HL-60 (cell line): ENCODE data around the gene TRAPPC6A.

Experiments used
- GABPA ChIP-seq: IDR thresholded peaks from 2 replicates; pipeline ENCODE4 v1.6.1; 2012; ENCODE audit warnings: low read depth
- POLR2AphosphoS5 ChIP-seq: IDR thresholded peaks from 2 replicates; pipeline ENCODE4 v1.6.1; 2012; ENCODE audit warnings: low read depth
- SPI1 ChIP-seq: IDR thresholded peaks from 2 replicates; pipeline ENCODE4 v1.6.1; 2012; ENCODE audit warnings: low read depth, mild to moderate bottlenecking, borderline replicate concordance
- TF ChIP-seq, protein P1 (sequence below): IDR thresholded peaks from 2 replicates; pipeline ENCODE4 v1.6.1; 2012; ENCODE audit warnings: low read depth; ENCODE audit not compliant: insufficient replicate concordance
- TF ChIP-seq, protein P2 (sequence below): IDR thresholded peaks from one replicate; pipeline ENCODE4 v1.5.1; 2011; ENCODE audit warnings: low read length, control low read depth, inconsistent platforms; ENCODE audit not compliant: insufficient read depth

DNA sequence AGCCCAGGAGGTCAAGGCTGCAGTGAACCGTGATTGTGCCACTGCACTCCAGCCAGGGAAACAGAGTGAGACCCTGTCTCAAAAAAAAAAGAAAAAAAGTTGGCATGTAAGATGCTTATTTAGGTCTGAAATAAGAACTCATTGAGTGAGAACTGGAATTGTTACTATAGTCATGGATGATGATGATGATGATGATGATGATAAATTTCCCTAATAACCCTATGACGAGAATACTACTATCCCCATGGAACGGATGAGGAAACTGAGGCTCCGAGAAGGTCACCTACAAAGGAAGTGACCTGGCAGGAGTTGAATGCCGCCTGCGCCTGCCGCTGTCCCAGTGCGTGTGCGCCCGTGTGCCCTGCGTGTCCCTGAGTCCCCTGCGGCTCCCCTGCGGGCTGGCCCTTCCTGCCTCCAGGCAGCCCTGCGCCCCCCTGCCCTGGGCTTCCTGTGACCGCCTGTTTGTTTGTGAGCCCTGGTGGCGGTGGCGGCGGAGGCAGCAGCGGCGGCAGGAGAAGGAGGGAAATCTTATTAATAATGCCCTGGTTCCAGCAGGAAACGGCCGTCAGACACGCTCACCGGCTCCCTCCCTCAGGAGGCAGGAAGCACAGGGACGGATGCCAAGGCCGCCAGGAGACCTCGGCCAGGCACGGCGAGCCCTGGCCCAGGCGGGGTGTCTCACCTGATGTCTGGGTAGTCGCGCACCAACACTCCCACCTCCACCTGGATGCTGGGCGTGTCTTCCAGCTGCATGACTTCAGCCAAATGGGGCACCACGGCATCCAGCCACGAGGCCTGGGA is 37.6 kb upstream of the TRAPPC6A start:
- TF ChIP-seq, protein P1, sequence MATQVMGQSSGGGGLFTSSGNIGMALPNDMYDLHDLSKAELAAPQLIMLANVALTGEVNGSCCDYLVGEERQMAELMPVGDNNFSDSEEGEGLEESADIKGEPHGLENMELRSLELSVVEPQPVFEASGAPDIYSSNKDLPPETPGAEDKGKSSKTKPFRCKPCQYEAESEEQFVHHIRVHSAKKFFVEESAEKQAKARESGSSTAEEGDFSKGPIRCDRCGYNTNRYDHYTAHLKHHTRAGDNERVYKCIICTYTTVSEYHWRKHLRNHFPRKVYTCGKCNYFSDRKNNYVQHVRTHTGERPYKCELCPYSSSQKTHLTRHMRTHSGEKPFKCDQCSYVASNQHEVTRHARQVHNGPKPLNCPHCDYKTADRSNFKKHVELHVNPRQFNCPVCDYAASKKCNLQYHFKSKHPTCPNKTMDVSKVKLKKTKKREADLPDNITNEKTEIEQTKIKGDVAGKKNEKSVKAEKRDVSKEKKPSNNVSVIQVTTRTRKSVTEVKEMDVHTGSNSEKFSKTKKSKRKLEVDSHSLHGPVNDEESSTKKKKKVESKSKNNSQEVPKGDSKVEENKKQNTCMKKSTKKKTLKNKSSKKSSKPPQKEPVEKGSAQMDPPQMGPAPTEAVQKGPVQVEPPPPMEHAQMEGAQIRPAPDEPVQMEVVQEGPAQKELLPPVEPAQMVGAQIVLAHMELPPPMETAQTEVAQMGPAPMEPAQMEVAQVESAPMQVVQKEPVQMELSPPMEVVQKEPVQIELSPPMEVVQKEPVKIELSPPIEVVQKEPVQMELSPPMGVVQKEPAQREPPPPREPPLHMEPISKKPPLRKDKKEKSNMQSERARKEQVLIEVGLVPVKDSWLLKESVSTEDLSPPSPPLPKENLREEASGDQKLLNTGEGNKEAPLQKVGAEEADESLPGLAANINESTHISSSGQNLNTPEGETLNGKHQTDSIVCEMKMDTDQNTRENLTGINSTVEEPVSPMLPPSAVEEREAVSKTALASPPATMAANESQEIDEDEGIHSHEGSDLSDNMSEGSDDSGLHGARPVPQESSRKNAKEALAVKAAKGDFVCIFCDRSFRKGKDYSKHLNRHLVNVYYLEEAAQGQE: no peak
- TF ChIP-seq, protein P2, sequence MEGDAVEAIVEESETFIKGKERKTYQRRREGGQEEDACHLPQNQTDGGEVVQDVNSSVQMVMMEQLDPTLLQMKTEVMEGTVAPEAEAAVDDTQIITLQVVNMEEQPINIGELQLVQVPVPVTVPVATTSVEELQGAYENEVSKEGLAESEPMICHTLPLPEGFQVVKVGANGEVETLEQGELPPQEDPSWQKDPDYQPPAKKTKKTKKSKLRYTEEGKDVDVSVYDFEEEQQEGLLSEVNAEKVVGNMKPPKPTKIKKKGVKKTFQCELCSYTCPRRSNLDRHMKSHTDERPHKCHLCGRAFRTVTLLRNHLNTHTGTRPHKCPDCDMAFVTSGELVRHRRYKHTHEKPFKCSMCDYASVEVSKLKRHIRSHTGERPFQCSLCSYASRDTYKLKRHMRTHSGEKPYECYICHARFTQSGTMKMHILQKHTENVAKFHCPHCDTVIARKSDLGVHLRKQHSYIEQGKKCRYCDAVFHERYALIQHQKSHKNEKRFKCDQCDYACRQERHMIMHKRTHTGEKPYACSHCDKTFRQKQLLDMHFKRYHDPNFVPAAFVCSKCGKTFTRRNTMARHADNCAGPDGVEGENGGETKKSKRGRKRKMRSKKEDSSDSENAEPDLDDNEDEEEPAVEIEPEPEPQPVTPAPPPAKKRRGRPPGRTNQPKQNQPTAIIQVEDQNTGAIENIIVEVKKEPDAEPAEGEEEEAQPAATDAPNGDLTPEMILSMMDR: no peak
- TF ChIP-seq POLR2AphosphoS5 (no peak), GABPA (no peak), SPI1 (no peak)
